Ovary (tissue), 9 donors: ENCODE results near the gene POLE. TPM values are rescaled to one million over a fixed set of nuclear protein-coding genes. Genes with fewer than 3 reads are reported as not detected.
A peak's percentile ranks its signal among the peaks of the same experiment; 100 is the strongest.

Source experiments
- DNase-seq, 5 donors: peaks; one replicate each; pipeline ENCODE4 v3.0.0-alpha.2; 2019 to 2020
- H3K27ac ChIP-seq, 2 donors: fragments of 200-600 bp; one replicate each; pipeline versions ENCODE4 v1.5.1 to v1.8.0; 2019 to 2022
- H3K27me3 ChIP-seq: fragments of 200-600 bp; one replicate; pipeline ENCODE4 v1.8.0; 2022
- H3K36me3 ChIP-seq: fragments of 200-600 bp; sonication (generic); one replicate; pipeline ENCODE4 v1.5.1; 2019
- H3K4me1 ChIP-seq: one replicate; pipeline ENCODE4 v1.8.1; 2013; ENCODE audit warnings: mild to moderate bottlenecking, moderate library complexity; ENCODE audit not compliant: insufficient read depth
- H3K4me3 ChIP-seq: fragments of 200-600 bp; sonication (generic); one replicate; pipeline ENCODE4 v1.5.1; 2017
- H3K9me3 ChIP-seq, 2 donors: fragments of 200-600 bp in 1 of 2; sonication (generic) in 1 of 2; one replicate each; pipeline versions ENCODE4 v1.5.1 to v1.8.1; 2013 to 2019; ENCODE audit warnings: mild to moderate bottlenecking in 1 of 2, moderate library complexity in 1 of 2
- EP300 ChIP-seq: sonication (generic); formaldehyde crosslinking; IDR thresholded peaks from one replicate; pipeline ENCODE4 v1.6.1; 2017; ENCODE audit warnings: antibody characterized with exemption
- POLR2A ChIP-seq: fragments of 450-650 bp; IDR thresholded peaks from one replicate; pipeline ENCODE4 v1.6.1; 2017; ENCODE audit warnings: antibody characterized with exemption, mild to moderate bottlenecking, moderate library complexity
- WGBS, 3 donors: extraction: QIAGEN DNeasy Blood & Tissue Kit in 1 of 3; methylation state at CpG; one replicate each; pipeline versions ENCODE4 v1.1.5 to v1.1.7; 2013 to 2017; 5-methylcytosine and 5-hydroxymethylcytosine counted together
- intact Hi-C, 4 donors: fragments of 100-400 bp; cut with DNase I; formaldehyde crosslinking; loops; one replicate each; pipeline versions ENCODE4 v1.11.0 to v1.15.1; 2022 to 2023
- polyA plus RNA-seq, 2 donors: library from polyadenylated mRNA; stranded (reverse); fragments of 200-250 nt in 1 of 2; fragments of 350-450 nt in 1 of 2; fragmentation: Illumina TruSeq in 1 of 2; extraction: RNeasy Lipid Tissue Mini Kit (QIAGEN cat#74804) in 1 of 2; gene quantifications; one replicate each; pipeline ENCODE4 v1.2.3, GENCODE V29; 2013 to 2014
- total RNA-seq, 7 donors: library from RNA; depleted of rRNA in 2 of 7; stranded (reverse); fragments of >200 nt in 2 of 7; fragmentation: NEBNext Ultra II Directional in 3 of 7; extraction: Animal tissue kit (Norgen Biotek cat#: 25700) in 3 of 7; gene quantifications; one replicate each; pipeline versions ENCODE4 v1.1.0 to v1.2.4, GENCODE V29; 2016 to 2023
- TF ChIP-seq, protein P1 (sequence below), 3 donors: fragments of 450-650 bp in 2 of 3; fragments of 200-600 bp in 1 of 3; IDR thresholded peaks; one replicate each; pipeline versions ENCODE4 v1.5.1 to v1.8.0; 2016 to 2022; ENCODE audit warnings: antibody characterized with exemption in 3 of 3, mild to moderate bottlenecking in 1 of 3
- donor health status: DM: no; HTN: no; CAD: no; lungs with moderate emphysema.
- donor health status: DM: no; HTN: no; CAD: no.
- donor health status: Bipolar disorder and iron deficiency.
- donor health status: DM: yes; HTN: yes; CAD: no.
- donor health status: DM: no; HTN: no; CAD: no.
- donor health status: DM: yes; HTN: yes; CAD: no.

The POLE gene
- total and polyA plus RNA-seq, 9 donors = 12.5 to 34.7 (median 24.0) TPM

DNA sequence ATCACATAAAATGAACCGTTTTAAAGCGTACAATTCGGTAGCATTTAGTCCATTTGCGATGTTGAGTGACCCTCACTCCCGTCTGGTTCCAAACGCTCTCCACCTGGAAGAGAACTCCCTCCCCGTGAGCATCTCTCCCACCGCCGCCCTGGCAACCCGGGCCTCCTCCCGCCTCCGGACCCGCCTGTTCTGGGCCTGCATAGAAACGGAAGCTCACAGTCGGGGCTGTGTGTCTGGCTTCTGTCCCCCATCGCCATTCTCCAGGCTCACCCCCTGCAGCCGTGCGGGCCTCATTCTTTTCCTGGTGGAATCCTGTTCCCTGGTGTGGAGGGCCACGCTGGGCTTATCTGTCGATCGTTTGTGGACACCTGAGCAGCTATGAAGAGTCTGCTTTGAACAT, 94.1 kb downstream of the POLE start:
- Histone ChIP-seq H3K4me3 (no peak overlapping the region), H3K9me3 (no peaks in the 10 kb centered on the region), H3K27ac (no peak overlapping the region), H3K36me3 (no peaks in the 10 kb centered on the region), H3K4me1 (no peaks in the 10 kb centered on the region), H3K27me3 (no peaks in the 10 kb centered on the region)
- peak in 3 of 5 donors; percentile 8 to 27 (median 17) for DNase-seq
- 74 to 80% (median 75%) methylated on average over 21 of the region's 21 CpGs for WGBS, 3 donors
- intact Hi-C loops = no loop called here
- no peak for TF ChIP-seq EP300

DNA sequence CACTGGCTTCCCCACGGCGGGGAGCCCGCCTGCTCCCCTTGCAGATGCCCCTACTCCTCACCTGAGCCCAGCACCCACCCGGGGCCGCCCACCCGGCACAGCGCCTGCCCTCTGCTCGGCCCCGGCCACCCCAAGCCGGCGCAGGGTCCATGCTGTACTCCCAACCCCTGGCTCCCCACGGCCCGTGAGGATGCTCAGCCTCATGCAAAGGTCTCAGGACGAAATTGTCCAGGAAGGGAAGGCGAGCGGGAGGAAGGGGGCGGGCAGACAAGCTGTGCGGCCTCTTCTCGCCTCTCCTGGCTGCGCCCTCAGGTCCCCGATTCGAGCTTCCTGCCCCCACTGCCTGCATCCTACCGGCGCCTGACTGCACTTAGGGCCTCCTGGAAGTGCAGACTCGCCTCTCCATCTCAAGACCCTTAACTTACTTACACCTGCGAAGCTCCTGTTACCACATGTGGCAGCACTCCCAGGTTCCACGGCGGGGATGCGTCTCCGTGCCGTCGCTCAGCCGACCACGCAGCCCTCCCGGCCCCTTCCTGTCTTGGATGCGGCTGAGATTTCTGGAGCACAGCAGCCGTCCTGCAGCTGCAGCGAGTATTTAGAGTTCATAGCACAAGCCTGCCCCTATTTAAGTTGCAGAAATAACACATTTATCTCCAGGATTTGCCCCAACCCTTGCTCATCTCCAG, 94.7 kb downstream of the POLE start:
- H3K9me3 ChIP-seq = no peaks in the 10 kb centered on the region
- H3K4me3 ChIP-seq = no peak overlapping the region
- 90 to 91% (median 90%) methylated on average over 38 of the region's 38 CpGs for WGBS, 3 donors
- H3K27me3 ChIP-seq = no peaks in the 10 kb centered on the region
- no peak for DNase-seq
- H3K4me1 ChIP-seq = no peaks in the 10 kb centered on the region
- no peak for TF ChIP-seq POLR2A
- intact Hi-C loops = no loop called here
- H3K36me3 ChIP-seq = no peaks in the 10 kb centered on the region
- no peak overlapping the region for H3K27ac ChIP-seq

DNA sequence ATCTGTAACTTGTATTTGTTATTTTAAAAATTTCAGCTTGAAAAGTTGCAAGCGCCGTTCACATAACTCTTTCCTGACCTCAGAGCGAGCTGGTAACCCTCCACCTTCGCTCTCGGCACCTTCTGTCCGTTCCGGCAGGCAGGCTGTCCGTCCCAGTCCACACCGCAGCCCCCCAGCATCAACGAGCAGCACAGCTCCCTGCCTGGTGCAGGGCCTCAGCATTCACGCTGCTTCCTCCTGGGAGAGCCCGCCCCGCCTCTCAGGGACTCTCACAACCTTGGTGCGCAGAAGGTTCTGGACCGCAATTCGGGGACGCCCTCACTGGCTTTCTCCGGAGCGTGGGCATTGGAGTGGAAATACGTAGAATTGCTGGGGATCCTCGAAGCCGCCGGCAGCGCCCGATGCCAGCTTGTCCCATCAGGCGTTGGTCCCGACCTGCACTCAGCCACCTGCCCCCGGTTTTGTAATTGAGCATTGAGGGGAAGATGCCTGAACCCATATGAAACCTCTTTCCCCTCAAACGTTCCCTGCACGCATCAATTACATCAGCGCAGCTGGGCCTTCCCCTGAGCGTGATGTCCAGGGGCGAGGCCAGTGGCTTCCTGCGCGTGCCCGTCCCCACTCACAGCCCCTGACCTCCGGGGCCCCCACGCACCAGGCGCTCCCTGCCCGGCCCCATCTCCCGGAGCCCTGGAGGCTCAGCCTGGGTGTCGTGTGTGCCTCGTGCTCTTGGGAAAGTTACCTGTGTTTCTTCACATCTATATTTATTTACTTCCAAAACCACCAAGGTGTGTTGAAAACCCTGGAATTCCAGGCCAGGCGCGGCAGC, 95.8 kb downstream of the POLE start:
- intact Hi-C loops = no loop called here
- WGBS, 3 donors = 90 to 93% (median 90%) methylated on average over 45 of the region's 45 CpGs
- Histone ChIP-seq H3K27me3 (no peaks in the 10 kb centered on the region), H3K4me1 (no peaks in the 10 kb centered on the region), H3K27ac (no peak overlapping the region), H3K4me3 (no peak overlapping the region), H3K9me3 (no peaks in the 10 kb centered on the region), H3K36me3 (no peaks in the 10 kb centered on the region)
- peak in 1 of 5 donors; percentile 18 for DNase-seq
- TF ChIP-seq, protein P1, sequence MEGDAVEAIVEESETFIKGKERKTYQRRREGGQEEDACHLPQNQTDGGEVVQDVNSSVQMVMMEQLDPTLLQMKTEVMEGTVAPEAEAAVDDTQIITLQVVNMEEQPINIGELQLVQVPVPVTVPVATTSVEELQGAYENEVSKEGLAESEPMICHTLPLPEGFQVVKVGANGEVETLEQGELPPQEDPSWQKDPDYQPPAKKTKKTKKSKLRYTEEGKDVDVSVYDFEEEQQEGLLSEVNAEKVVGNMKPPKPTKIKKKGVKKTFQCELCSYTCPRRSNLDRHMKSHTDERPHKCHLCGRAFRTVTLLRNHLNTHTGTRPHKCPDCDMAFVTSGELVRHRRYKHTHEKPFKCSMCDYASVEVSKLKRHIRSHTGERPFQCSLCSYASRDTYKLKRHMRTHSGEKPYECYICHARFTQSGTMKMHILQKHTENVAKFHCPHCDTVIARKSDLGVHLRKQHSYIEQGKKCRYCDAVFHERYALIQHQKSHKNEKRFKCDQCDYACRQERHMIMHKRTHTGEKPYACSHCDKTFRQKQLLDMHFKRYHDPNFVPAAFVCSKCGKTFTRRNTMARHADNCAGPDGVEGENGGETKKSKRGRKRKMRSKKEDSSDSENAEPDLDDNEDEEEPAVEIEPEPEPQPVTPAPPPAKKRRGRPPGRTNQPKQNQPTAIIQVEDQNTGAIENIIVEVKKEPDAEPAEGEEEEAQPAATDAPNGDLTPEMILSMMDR (IDR thresholded peaks at IDR 0.05) = no peak
- no peak for TF ChIP-seq EP300
- TF ChIP-seq POLR2A = no peak

DNA sequence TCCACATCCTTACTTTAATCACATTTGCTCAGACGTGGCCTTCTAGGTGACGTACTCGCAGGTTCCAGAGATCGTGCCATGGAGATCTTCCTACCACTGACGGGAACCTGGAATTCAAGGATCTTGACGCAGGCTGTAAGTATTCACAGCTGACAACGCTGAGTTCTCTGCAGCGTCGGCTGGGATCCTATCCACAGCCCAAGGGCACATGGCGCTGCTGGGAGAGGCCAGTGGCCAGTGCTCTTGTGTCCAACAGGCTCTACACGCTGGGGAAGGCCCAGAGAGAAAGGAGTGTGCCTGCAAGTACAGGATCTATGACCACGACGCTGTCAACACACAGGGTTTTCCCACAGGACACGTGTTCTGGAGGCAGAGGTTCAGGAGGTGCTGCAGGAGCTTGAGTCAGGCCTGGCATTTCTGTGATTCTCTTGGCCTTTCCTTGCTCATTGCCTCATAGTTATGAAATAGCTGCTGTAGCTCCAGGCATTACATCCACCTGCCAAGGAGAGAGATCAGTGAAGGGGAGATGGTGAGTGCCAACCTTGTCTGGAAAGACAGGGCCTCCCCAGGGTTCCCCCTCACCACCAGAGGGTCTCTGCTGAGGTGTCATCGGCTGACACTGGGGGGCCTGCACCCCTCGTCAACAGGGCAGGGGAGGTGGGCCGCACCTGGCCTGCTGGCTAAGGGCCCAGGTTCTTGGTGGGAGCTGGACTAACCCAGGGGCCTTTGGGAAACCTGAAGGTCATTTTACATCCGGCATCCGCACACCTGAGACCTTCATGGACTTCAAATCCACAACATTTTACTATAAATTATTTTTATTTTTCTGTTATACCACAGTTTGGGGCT, 98.1 kb downstream of the POLE start:
- intact Hi-C loops = no loop called here

DNA sequence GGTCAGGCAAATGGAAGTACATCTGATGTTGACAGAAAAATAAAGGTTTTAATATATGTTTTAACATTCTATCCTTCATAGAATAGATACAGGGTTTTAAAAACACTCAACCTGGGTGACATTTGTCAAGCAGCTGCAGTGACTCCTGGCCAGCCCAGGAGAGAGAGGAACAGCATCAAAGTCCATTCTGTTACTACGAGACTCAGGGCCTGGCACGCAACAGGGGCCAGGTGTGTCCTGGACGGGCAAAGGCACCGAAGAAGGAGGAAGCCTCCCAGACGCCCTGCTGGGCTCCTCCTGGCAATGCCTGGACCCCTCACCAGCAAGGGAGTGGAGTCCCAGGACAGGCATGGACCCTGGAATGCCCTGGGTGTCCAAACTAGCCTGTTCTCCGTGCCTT, 98.8 kb downstream of the POLE start:
- TF ChIP-seq, protein P1 (IDR thresholded peaks at IDR 0.05) = no peak
- no peak for TF ChIP-seq EP300
- intact Hi-C loops = no loop called here
- H3K4me3 ChIP-seq = no peak overlapping the region
- no peaks in the 10 kb centered on the region for H3K4me1 ChIP-seq
- DNase-seq = no peak
- no peak overlapping the region for H3K27ac ChIP-seq
- no peaks in the 10 kb centered on the region for H3K27me3 ChIP-seq
- H3K9me3 ChIP-seq = no peaks in the 10 kb centered on the region
- WGBS, 3 donors = 80 to 88% (median 86%) methylated on average over 6 of the region's 6 CpGs
- H3K36me3 ChIP-seq = no peaks in the 10 kb centered on the region

More for the DNA sequence above, 98.1 kb downstream of the POLE start:
- no peaks in the 10 kb centered on the region for H3K9me3 ChIP-seq
- DNase-seq = no peak
- H3K4me3 ChIP-seq = no peak overlapping the region
- no peak for TF ChIP-seq POLR2A
- no peak for TF ChIP-seq EP300
- TF ChIP-seq, protein P1 (IDR thresholded peaks at IDR 0.05) = no peak
- H3K36me3 ChIP-seq = no peaks in the 10 kb centered on the region
- 88 to 92% (median 89%) methylated on average over 19 of the region's 19 CpGs for WGBS, 3 donors
- no peaks in the 10 kb centered on the region for H3K4me1 ChIP-seq
- H3K27ac ChIP-seq = no peak overlapping the region
- no peaks in the 10 kb centered on the region for H3K27me3 ChIP-seq
